COLO829 (cell line): ENCODE measurements around the gene LRP1B.

ENCODE experiments used
- DNase-seq: peaks from one replicate; pipeline ENCODE4 v3.0.0; 2012; ENCODE audit warnings: low spot score

The LRP1B gene

DNA sequence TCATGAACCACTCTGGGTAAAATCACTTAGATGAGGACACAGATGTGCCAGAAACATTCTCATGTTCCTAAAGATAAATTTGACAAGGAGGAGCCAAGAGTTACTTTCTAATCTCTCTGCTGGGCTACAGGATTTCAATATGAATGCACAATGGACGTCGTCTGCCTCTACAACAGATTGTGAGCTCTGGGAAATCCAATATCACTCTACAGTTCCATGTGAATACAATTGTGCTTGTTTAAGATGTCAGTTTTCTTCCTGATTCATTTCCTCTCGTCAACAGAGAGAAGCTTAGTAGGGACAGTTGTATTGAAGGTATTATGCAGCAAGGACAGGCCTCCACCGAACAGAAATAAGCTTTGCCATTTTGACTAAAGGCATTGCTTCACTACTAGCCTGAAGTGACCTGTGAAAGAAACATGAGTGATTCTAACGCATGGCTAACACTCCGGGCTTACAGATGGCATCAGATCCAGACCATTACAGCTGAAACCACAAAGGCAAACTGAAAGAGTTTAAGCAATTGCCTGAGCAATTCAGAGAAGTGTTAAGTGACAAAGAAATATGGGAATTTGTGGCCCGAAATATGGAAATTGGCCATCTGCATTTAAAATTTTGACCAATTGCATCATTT is 1591.5 kb downstream of the LRP1B start:
- no peak for DNase-seq

DNA sequence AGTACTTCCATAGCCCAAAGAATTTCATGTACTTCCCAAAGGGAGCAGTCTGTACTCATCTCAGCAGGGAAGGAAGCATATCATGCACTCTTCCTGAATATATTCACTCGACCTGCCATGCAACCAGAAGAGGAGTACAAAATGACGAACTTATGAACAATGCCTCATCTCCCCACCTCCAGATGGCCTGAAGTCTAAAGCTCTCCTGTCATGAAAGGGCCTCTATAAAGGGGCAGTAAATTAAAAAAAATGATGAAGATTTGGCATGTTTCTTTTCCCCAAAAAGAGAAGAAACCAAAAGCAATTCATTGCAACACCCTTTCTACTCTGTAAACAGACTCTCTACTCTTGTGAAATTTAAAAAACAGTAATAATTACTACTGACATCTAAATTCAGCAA is 1601.1 kb downstream of the LRP1B start:
- no peak for DNase-seq

DNA sequence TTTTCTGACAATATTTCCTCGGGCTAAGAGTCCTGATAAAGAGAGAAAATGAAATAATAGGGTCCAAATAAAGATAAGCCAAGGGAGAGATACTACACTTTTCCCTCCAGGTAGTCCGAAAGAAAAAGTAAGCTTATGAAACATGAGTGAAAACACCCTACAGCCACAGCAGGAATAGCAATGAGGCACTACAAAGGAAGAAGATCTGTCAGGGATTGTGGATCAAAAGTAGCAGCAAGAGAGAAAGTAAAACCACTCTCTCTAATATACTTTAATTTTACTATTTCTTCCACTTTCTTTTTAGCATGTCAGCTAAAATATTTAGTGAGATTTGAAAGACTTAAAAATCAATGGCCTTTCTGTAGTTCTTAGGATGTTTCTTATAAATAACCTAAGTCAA is 1601.8 kb downstream of the LRP1B start:
- DNase-seq, result no peak

GRCh38 chr2:140526575-140526974 is 1604.2 kb downstream of the LRP1B start:
- DNase-seq, result no peak

DNA sequence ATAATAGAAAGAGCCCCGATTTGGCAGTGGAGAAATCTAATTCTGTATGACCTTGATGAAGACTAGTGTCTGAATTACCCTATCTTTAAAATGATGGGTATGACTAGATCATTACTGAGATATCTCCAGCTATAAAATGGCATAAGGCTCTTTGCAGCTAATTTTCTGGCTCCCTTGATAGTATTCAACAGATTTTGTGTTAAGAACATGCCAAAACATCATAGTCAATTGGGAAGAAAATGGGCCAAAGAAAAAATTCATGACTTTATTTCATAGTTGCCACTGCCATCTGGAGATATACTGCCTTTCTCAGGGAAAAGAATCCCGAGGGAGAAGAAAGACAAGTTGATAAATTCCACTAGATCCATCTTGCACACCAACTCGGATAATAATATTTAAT is 1618.7 kb downstream of the LRP1B start:
- DNase-seq, result no peak

DNA sequence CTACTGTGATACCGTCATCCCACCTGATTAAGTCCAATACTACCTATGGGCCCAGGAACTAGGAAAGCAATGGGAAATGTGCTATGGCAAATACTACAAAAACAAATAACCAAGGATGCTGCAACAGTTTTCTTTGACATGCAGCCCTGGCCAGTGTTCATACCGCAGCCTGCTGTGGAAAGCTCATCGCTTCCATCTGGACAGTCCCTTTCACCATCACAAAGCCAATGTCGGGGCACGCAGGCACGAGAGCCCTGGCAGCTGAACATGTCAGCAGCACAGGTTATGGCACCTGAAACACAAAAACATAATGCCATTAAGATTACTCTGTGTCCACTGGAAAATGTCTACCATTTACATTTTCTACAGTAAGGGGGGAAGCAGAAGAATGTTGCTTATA is 1621.1 kb downstream of the LRP1B start:
- no peak for DNase-seq

- DNase-seq, result no peak
These were observed 1622.1 kb downstream of the LRP1B start for GRCh38 chr2:140508756-140509155.

DNA sequence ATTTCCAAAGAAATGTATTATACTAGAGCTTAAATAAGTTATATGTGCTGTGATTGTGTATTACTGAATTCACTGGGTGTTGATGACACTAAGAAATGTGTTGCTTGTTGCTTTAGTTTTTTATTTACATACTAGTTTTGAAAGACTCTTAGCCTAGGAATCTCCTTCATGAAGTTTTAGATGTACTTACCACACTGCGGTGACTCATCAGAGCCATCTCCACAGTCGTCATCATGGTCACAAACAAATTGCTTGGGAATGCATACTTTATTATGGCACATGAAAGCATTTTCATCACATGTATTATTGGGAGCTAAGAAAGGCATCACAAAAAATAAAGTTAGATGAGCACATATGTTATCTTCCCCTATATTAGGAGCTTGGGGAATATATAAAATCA is 1624.2 kb downstream of the LRP1B start:
- no peak for DNase-seq

GRCh38 chr2:140504601-140505000 is 1626.2 kb downstream of the LRP1B start:
- DNase-seq, result no peak

DNA sequence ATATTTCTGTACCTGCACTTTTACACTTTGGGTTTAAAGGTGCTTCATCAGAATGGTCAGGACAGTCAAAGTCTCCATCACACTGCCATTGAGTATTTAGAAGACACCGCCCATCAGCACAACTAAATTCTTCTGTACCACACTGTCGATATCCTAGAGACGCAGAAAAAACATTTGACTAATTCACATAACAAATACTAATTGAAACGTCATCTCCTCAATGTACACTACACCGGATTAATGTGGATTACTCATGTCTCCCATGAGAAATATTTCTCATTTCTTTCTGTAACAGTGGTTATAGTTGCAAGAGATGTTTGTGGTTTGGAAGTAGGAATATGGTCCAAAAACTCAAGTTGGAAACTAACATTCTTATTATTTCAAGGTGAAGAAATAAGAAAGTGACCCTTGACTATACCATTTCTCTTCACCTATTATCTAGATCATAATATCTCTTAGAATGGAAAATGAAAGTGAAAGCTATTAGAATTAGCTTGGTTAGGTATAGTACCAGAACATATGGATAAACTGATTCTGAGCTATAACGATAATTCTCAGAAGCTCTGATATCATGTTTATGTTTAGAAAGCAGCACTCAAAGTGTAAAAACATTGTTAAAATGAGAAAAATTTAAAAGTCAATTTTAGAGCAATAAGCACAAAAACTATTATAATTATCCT is 1627.7 kb downstream of the LRP1B start:
- DNase-seq, result peak; percentile 8

DNA sequence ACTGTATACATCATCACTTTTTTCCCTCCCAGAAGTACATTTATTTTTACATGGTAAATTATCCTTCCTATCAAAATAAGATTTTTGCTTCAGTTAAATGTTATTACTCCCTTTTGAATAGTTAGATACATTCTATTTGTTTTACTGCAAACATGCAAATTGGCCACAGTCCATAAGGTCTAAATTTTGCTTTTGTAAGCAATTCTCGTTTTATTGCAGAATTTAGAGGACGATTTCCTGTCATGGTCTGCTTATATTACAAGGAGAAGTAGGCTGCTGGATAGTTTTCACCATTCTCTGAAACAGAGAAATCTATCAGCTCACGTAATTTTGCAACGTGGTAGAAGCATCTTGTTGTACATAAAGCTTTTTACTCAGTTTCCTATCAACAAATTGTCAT is 1632.5 kb downstream of the LRP1B start:
- no peak for DNase-seq

DNA sequence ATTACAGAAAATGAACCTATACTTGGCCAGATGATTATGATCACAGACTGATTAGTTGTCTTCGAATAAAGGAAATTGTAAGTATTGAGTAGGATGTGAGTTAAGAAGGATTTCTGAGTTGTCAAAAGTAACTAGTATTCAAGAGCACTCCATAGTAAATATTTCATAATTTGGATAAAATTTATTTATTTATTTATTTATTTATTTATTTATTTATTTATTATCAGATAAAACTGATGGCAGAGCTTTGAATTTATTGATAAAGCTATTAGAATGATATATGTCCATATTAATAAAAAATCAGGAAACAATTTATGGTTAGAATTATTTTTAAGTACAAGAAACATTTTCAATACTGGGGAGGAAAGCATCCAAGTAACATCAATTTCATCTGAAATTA is 1634.1 kb downstream of the LRP1B start:
- DNase-seq, result no peak

DNA sequence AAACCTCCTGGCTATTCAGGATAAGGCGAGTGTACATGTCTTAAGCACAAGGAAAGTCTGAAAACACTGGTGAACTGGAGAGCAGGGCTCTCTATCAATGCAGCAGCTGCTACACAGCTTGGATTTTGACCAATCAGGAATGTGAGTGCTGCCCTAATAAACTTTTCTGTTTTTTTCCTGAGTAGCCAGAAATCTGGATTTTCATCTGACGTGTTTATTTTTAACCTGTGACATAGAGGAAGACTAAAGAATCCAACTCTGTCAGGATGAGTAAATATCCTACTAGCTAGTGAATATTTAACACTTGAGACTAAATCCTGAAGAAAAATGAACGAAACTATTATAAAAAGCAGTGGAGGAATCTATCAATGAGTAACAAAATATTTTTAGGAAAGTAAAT is 1638.9 kb downstream of the LRP1B start:
- DNase-seq, result no peak

GRCh38 chr2:140489193-140489592 is 1641.6 kb downstream of the LRP1B start:
- DNase-seq, result no peak

DNA sequence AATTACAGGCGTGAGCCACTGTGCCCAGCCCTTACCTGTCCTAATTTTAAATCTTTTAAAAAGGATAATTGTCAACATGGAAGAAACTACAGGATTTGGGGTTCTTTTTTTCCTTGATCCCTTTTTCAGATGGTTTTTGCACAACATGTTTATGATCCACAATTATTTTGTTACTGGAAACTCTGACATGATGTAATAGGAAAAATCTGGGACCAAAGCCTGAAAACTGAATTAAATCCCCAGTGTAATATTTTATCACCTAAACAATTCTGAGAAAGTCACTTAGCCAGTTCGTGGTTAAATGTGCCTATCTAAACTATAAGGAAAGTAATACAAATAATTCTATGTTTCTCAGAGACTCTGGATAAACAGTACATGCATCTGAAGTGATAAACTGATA is 1649.7 kb downstream of the LRP1B start:
- DNase-seq, result no peak

GRCh38 chr2:140473851-140474250 is 1657.0 kb downstream of the LRP1B start:
- no peak for DNase-seq

DNA sequence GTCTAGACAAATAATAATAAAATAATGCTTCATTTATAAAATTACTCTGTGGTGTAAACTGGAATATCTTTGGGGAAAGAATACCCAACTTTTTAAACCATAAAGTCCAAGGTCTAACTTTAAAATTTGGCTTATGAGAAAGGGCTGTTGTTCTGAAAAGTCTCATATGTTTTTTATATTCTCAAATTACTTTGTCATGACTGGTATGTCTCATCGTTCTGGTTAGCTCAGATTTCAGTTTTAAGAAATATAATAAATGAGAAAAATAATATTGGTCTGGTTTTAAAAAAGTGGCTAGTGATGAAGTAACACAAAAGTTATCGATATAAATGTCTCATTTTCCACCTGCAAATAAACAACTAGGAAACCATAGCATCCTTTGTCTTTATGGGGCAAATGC is 1658.1 kb downstream of the LRP1B start:
- DNase-seq, result no peak

DNA sequence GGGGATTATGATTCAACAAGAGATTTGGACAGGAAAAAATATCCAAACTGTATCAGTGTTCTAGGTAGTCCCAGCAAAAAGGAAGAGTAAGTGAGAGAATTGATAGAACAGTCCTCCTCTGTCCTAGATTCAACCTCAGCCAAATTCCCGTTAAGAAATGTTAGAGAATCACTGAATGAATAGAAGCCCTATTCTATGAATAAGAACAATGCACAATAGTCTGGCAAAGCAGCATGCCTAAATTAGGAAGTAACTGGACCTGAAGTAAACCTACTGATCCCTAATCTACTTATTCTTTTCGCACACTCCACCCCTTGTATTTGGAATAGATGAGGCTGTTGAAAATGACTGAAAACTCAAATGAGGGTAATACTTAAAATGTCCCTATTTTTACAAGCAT is 1665.5 kb downstream of the LRP1B start:
- peak; percentile 6 for DNase-seq

- DNase-seq, result no peak
These were observed 1667.8 kb downstream of the LRP1B start for GRCh38 chr2:140462990-140463389.

DNA sequence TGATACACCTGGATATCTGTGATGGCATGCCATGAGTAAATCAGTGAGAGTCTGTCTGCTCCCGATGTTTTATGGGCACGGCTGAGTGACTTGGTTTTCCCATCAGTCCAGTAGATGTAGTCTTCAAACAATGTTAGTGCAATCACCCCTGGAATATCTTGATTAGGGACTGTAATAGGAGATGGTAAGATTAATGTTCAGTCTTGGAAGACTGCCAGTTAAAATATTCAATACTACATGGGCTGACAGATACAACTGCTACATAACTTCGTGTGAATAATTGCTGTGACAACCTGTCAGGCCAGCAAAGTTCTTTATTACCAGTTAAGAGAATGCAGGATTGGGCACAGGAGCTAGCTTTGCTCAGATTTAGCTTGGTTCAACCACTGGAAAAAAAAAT is 1673.3 kb downstream of the LRP1B start:
- no peak for DNase-seq

- no peak for DNase-seq
These were observed 1675.5 kb downstream of the LRP1B start for GRCh38 chr2:140455315-140455714.

GRCh38 chr2:140454717-140455116 is 1676.1 kb downstream of the LRP1B start:
- DNase-seq, result peak; percentile 12

GRCh38 chr2:140451324-140451723 is 1679.5 kb downstream of the LRP1B start:
- DNase-seq, result no peak

- no peak for DNase-seq
These were observed 1688.5 kb downstream of the LRP1B start for GRCh38 chr2:140442319-140442718.
